Measurements from ENCODE around the gene IQUB.
"Not testable (repeated sequence)": the region's sequence is repeated elsewhere in the genome, so short reads cannot be mapped to it uniquely, and the experiment has no call there.

Gene IQUB

DNA sequence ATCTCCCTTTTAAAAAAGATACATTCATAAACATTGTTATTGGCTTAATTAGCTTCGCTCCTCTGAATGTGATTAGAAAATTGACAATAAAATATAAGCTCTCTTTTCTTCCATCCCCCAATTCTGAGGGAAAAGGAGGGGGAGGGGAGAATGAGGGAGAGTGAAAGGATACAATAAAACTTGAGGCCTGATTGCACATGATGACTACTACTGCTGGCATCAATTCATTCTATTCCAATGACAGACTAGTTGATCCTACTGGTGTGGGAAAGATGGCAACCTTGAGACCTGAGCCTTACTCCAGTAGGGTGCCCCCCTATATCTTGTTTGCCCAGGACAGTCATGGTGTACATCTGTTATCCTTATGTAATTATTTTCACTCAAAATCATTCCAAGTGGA is 4.5 kb upstream of the IQUB start:
- DNase-seq = no peak

DNA sequence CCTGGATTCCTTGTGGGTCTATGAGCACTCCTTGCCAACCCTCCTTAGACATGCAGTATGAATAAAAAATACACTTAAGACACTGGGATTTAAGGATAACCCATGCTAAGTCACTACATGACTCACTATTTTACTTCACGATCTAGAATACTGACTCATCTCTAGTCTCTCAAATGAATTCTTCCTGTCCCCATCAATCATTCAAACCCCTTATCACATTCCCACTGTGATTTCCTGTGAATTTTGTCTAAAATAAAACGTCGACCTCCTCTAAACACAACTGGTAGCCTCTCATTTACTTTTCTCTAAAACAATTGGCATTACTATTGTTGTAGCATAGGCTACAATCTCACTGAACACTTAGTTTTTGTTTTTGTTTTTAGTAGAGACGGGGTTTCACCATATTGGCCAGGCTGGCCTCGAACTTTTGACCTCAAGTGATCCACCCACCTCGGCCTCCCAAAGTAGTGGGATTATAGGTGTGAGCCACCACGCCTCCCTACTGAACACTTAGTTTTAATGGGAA is 3.9 kb upstream of the IQUB start:
- no peak for DNase-seq

GRCh38 chr7:123537026-123537642 is 2.7 kb upstream of the IQUB start:
- peak; percentile 33 for DNase-seq

GRCh38 chr7:123535517-123535916 is 1.1 kb upstream of the IQUB start:
- DNase-seq = no peak

DNA sequence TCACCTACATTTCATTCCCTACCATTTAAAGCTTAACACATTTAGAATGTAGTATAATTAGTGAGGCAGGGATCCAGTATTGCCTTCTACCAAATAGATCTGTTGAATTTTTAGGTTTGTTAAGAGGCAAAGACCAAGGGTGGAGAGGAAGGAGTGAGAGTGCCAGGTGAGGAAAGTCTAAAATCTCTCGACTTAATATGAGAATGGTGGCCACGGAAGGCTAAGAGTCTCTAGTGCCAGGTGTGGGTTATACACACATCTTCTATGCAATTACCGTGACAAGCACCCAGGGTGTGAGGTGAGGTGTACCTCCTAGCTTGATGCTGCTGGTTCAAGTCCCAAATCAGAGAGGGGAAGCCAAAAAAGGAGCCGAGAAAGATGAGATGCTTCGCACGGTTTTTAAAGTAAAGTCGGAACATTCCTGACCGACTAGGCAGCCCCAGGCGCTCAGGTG is 439 bp downstream of the IQUB start:
- DNase-seq = peak; percentile 38

DNA sequence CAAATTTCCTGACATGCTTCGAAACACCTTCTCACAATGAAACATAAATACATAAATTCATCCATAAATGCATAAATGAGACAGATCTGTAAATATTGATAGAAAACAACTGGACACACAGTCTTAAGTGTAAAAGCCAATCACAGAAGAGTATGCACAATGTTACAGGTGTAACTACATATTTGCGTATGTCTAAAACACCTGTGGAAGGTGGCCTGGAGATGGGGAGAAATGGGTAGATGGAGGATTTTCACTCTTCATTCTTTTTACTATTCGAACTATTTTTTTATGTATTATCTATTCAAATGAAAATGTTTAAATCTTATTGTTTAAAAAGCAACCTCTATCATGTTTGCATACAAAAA is 860 bp downstream of the IQUB start:
- no peak for DNase-seq

GRCh38 chr7:123532788-123533552 is 1.4 kb downstream of the IQUB start:
- DNase-seq = peak; percentile 53

GRCh38 chr7:123532343-123532742 is 2.1 kb downstream of the IQUB start:
- DNase-seq = not testable (repeated sequence)

DNA sequence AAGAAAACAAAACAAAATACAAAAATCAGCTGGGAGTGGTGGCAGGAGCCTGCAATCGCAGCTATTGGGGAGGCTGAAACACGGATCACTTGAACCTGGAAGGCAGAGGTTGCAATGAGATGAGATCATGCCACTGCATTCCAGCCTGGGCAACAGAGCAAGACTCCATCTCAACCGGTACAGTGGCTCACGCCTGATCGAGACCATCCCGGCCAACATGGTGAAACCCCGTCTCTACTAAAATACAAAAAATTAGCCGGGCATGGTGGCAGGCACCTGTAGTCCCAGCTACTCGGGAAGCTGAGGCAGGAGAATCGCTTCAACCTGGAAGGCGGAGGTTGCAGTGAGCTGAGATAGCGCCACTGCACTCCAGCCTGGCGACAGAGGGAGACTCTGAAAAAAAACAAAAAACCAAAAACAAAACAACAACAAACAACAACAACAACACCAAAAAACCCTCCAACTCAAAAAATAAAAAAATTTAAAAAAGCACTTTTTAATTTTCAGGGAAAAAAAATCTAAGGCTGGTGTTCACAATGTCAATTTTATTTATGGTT is 4.3 kb downstream of the IQUB start:
- not testable (repeated sequence) for DNase-seq

DNA sequence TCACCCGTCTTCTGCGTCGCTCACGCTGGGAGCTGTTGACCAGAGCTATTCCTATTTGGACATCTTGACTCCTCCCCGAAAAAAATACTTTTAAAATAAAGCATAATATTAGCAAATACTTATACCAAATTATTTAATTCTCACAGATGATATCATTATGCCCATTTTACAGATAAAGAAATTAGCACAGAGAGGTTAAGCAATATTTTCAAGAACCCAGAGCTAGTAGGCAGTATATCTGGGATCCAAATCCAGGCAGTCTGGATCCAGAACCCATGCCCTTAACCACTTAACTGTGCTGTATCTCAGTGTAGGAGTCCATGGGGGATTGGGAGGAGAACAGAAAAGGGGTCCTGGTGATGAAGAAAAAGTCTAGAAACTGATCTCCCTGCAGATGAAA is 6.1 kb downstream of the IQUB start:
- DNase-seq = no peak

DNA sequence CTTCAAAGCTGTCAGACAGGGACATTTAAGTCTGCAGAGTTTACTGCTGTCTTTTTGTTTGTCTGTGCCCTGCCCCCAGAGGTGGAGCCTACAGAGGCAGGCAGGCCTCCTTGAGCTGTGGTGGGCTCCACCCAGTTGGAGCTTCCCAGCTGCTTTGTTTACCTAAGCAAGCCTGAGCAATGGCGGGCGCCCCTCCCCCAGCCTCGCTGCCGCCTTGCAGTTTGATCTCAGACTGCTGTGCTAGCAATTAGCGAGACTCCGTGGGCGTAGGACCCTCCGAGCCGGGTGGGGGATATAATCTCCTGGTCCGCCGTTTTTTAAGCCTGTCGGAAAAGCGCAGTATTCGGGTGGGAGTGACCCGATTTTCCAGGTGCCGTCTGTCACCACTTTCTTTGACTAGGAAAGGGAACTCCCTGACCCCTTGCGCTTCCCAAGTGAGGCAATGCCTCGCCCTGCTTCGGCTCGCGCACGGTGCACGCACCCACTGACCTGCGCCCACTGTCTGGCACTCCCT is 6.6 kb downstream of the IQUB start:
- not testable (repeated sequence) for DNase-seq

- DNase-seq = not testable (repeated sequence)
Measured at GRCh38 chr7:123526533-123526932, 7.9 kb downstream of the IQUB start.

DNA sequence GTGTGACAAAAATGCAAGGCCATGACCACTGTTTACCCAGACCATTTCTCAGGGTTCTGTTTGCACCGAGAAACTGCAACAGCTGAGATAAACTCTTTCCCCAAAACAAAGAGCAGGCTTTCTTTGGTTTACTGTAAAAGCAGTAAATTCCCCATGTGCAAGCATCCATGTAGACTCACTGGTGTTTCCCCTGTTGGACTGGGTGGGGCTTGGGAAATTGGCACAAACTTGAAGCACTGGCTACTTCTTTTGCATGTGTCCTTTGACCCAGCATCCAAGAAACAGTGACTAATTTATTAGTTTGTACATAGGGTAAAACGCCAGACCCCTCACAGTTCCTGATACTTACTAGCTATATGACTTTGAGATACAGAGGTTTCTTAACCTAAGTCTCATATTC is 12.3 kb downstream of the IQUB start:
- DNase-seq = no peak

- DNase-seq = no peak
Measured at GRCh38 chr7:123505221-123505620, 29.2 kb downstream of the IQUB start.

DNA sequence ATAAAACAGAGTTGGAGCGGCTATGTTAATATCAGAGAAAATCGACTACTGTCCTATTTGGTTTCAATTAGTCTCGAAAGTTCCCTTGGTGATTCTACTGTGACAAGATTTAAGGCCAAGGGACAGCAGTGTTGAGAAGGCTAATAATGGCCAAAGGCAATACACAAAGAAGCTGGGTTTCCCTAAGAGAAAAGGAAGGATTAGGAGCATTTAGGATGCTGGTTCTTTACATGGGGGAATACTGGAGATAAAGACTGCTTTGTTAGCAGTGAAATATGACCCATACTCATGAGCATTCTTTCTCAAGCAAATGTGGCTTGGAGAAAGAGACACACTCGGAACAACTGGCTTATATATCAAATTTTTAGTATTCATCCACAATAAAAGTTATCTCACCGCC is 32.2 kb downstream of the IQUB start:
- no peak for DNase-seq

GRCh38 chr7:123500878-123501489 is 33.4 kb downstream of the IQUB start:
- DNase-seq = no peak

- no peak for DNase-seq
Measured at GRCh38 chr7:123499211-123499970, 35.0 kb downstream of the IQUB start.

- DNase-seq = no peak
Measured at GRCh38 chr7:123498601-123499000, 35.8 kb downstream of the IQUB start.

- DNase-seq = no peak
Measured at GRCh38 chr7:123498031-123498430, 36.4 kb downstream of the IQUB start.

DNA sequence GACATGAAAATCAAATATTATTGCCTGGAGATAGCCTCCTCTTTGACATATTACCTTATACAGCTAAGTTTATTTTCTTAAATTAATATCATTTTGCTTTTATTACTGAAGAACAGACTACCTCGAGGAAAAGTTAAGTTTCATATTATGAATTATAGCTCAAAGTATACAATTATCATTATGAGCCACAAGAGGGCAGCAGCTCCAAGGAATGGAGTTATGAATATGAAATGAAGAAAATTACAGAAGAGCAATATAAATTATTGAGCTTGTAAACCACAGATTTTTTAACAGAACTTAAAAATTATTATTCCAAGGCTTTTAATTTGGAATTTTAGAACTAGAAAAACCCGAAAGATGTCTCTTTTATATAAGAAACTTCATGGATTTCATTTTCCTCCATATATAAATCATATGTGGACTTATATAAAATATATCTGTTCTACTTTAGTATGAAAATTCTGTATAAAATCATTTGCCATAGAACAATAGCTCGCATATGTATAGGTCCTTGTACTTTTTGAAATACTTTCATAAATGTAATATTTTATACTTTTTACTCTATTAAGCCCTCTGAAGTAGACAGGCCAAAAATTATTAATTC is 40.1 kb downstream of the IQUB start:
- peak; percentile 35 for DNase-seq

DNA sequence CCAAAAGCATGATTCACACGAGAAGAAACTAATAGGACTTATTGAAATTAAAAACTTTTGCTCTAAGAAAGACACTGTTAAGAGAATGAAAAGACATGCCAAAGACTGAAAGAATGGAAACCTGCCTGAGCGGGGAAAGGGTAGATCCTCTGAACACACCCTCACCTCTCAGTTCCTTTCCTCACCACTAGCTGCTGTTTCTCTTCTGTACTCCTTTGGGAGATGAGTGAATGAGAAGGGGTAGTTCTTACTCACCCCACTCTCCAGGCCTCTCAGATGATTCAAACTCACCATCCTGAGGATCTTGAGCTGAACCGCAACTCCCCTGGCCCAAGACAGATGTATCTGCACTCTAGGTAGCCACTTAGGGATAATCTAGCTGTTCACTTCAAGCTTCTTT is 41.9 kb downstream of the IQUB start:
- DNase-seq = no peak

- DNase-seq = no peak
Measured at GRCh38 chr7:123485721-123486120, 48.7 kb downstream of the IQUB start.

All from central memory CD4-positive, alpha-beta T cell (primary cell).